Posterior vena cava (tissue), 2 donors: Measurements from ENCODE around the gene SLC35G2. TPM values are rescaled to one million over a fixed set of nuclear protein-coding genes. Genes with fewer than 3 reads are reported as not detected.

Source experiments
- total RNA-seq, 2 donors: library from RNA; stranded (reverse); fragmentation: NEBNext Ultra II Directional; extraction: Animal tissue kit (Norgen Biotek cat#: 25700); gene quantifications; one replicate each; pipeline ENCODE4 v1.2.1, GENCODE V29; 2021
- donor health status: DM: yes; HTN: yes; CAD: no.
- donor health status: DM: yes; HTN: yes; CAD: no.

The SLC35G2 gene
- total RNA-seq, 2 donors from 2014 or later, result 6.9 to 7.3 TPM

Other genes with a start within 250 kb of the SLC35G2 start
- gene STAG1, start 66.7 kb upstream of the SLC35G2 start, total RNA-seq, result 10 to 100 TPM; 45.7 to 55.8 TPM
- 10 to 100 TPM; 27.2 to 32.4 TPM for gene NCK1, start 43.1 kb downstream of the SLC35G2 start, total RNA-seq
- gene IL20RB, start 138.9 kb downstream of the SLC35G2 start, total RNA-seq, result 1 to 10 TPM; 1.8 to 2.6 TPM